IPS DF 4.7 (cell line): ENCODE measurements around the gene SORBS1.

Source experiments
- DNase-seq: peaks from one replicate; pipeline ENCODE4 v3.0.0-alpha.2; 2013; ENCODE audit warnings: low spot score; ENCODE audit errors: extremely low read depth

SORBS1 gene

GRCh38 chr10:95297402-95297801, 263.8 kb downstream of the SORBS1 start:
- DNase-seq = no peak

GRCh38 chr10:95296764-95297163, 264.4 kb downstream of the SORBS1 start:
- DNase-seq = no peak

- no peak for DNase-seq
Measured at GRCh38 chr10:95295031-95295755, 266.0 kb downstream of the SORBS1 start.

GRCh38 chr10:95293631-95294030, 267.5 kb downstream of the SORBS1 start:
- DNase-seq = no peak

- DNase-seq = no peak
Measured at GRCh38 chr10:95291365-95292039, 269.7 kb downstream of the SORBS1 start.

- no peak for DNase-seq
Measured at GRCh38 chr10:95290461-95291364, 270.5 kb downstream of the SORBS1 start, which contains the start of gene PDLIM1. Gene PDLIM1 (minus strand): TSS chr10:95291003. CDS start chr10:95290915, 88 bp downstream.

- no peak for DNase-seq
Measured at GRCh38 chr10:95289921-95290421, 271.2 kb downstream of the SORBS1 start.

GRCh38 chr10:95289003-95289920, 271.9 kb downstream of the SORBS1 start:
- DNase-seq = no peak

- no peak for DNase-seq
Measured at GRCh38 chr10:95288303-95288702, 272.9 kb downstream of the SORBS1 start.

GRCh38 chr10:95287281-95287680, 273.9 kb downstream of the SORBS1 start:
- DNase-seq = no peak

- DNase-seq = no peak
Measured at GRCh38 chr10:95286707-95287106, 274.5 kb downstream of the SORBS1 start.

- no peak for DNase-seq
Measured at GRCh38 chr10:95285556-95285955, 275.6 kb downstream of the SORBS1 start.

GRCh38 chr10:95284807-95285206, 276.4 kb downstream of the SORBS1 start:
- no peak for DNase-seq

GRCh38 chr10:95282107-95282506, 279.1 kb downstream of the SORBS1 start:
- DNase-seq = no peak

- DNase-seq = no peak
Measured at GRCh38 chr10:95281206-95281605, 280.0 kb downstream of the SORBS1 start.

- DNase-seq = no peak
Measured at GRCh38 chr10:95280637-95281036, 280.5 kb downstream of the SORBS1 start.

GRCh38 chr10:95279042-95279820, 281.9 kb downstream of the SORBS1 start:
- DNase-seq = no peak

- DNase-seq = no peak
Measured at GRCh38 chr10:95278061-95278988, 282.8 kb downstream of the SORBS1 start.

GRCh38 chr10:95277614-95278013, 283.6 kb downstream of the SORBS1 start:
- no peak for DNase-seq
